H9 (cell line): ENCODE measurements around the gene PEPD. TPM values are rescaled to one million over a fixed set of nuclear protein-coding genes. Genes with fewer than 3 reads are reported as not detected.

Source experiments
- DNase-seq: peaks from one replicate; pipeline ENCODE4 v3.0.0-alpha.2; 2017
- H2AFZ ChIP-seq: one replicate; pipeline ENCODE4 v1.6.1; 2013; ENCODE audit warnings: mild to moderate bottlenecking, low read length, control low read depth, moderate library complexity
- H2AK5ac ChIP-seq: 2 replicates; pipeline ENCODE4 v1.6.1; 2013; ENCODE audit warnings: low read length, control low read depth, mixed read lengths; ENCODE audit not compliant: insufficient read length
- H2BK120ac ChIP-seq: one replicate; pipeline ENCODE4 v1.6.1; 2013; ENCODE audit warnings: low read depth, mild to moderate bottlenecking, low read length, control low read depth, inconsistent platforms; ENCODE audit not compliant: poor library complexity, severe bottlenecking
- H2BK12ac ChIP-seq: 2 replicates; pipeline ENCODE4 v1.6.1; 2013; ENCODE audit warnings: low read length, control low read depth, mixed read lengths, low read depth; ENCODE audit not compliant: insufficient read length
- H2BK15ac ChIP-seq: 2 replicates; pipeline ENCODE4 v1.6.1; 2013; ENCODE audit warnings: low read depth, low read length, control low read depth
- H2BK20ac ChIP-seq: one replicate; pipeline ENCODE4 v1.6.1; 2013; ENCODE audit warnings: low read depth, mild to moderate bottlenecking, low read length, control low read depth, inconsistent platforms; ENCODE audit not compliant: poor library complexity, severe bottlenecking
- H2BK5ac ChIP-seq: 2 replicates; pipeline ENCODE4 v1.6.1; 2013; ENCODE audit warnings: low read length, control low read depth, mixed read lengths; ENCODE audit not compliant: insufficient read length
- H3K14ac ChIP-seq: 2 replicates; pipeline ENCODE4 v1.6.1; 2013; ENCODE audit warnings: low read length, control low read depth; ENCODE audit not compliant: insufficient read depth
- H3K18ac ChIP-seq: 2 replicates; pipeline ENCODE4 v1.6.1; 2013; ENCODE audit warnings: low read depth, mild to moderate bottlenecking, mixed read lengths, low read length, control low read depth; ENCODE audit not compliant: insufficient read length
- H3K23ac ChIP-seq: 2 replicates; pipeline ENCODE4 v1.6.1; 2013; ENCODE audit warnings: low read length, control low read depth, mixed read lengths, low read depth; ENCODE audit not compliant: insufficient read length
- H3K23me2 ChIP-seq: 2 replicates; pipeline ENCODE4 v1.6.1; 2013; ENCODE audit warnings: low read depth, mild to moderate bottlenecking, mixed read lengths, low read length, control low read depth; ENCODE audit not compliant: insufficient read length, poor library complexity, severe bottlenecking
- H3K27ac ChIP-seq: 2 replicates; pipeline ENCODE4 v1.5.1; 2013; ENCODE audit warnings: low read length, control low read depth, mixed read lengths, low read depth; ENCODE audit not compliant: insufficient read length
- H3K27me3 ChIP-seq: 2 replicates; pipeline ENCODE4 v1.6.1; 2013; ENCODE audit warnings: low read length, control low read depth, inconsistent platforms; ENCODE audit not compliant: insufficient read depth
- H3K4ac ChIP-seq: 2 replicates; pipeline ENCODE4 v1.6.1; 2013; ENCODE audit warnings: low read depth, mild to moderate bottlenecking, control low read depth, inconsistent platforms, low read length, moderate library complexity
- H3K4me1 ChIP-seq: 2 replicates; pipeline ENCODE4 v1.6.1; 2013; ENCODE audit warnings: low read length, control low read depth, inconsistent platforms; ENCODE audit not compliant: insufficient read depth
- H3K4me2 ChIP-seq: 2 replicates; pipeline ENCODE4 v1.6.1; 2013; ENCODE audit warnings: low read length, control low read depth, mixed read lengths; ENCODE audit not compliant: insufficient read length, insufficient read depth
- H3K56ac ChIP-seq: 2 replicates; pipeline ENCODE4 v1.6.1; 2013; ENCODE audit warnings: low read depth, mild to moderate bottlenecking, mixed read lengths, low read length, control low read depth; ENCODE audit not compliant: insufficient read length
- H3K79me1 ChIP-seq: 2 replicates; pipeline ENCODE4 v1.6.1; 2013; ENCODE audit warnings: low read depth, mild to moderate bottlenecking, moderate library complexity, low read length, control low read depth, inconsistent platforms; ENCODE audit not compliant: insufficient read depth, poor library complexity, severe bottlenecking
- H3K79me2 ChIP-seq: 2 replicates; pipeline ENCODE4 v1.6.1; 2013; ENCODE audit warnings: low read length, control low read depth, inconsistent platforms; ENCODE audit not compliant: insufficient read depth
- H3K9ac ChIP-seq: 2 replicates; pipeline ENCODE4 v1.6.1; 2013; ENCODE audit warnings: low read length, control low read depth, mixed read lengths; ENCODE audit not compliant: insufficient read length; ENCODE audit errors: extremely low read depth
- H3K9me3 ChIP-seq: one replicate; pipeline ENCODE4 v1.6.1; 2013; ENCODE audit warnings: low read depth, low read length, inconsistent platforms; ENCODE audit not compliant: control insufficient read depth
- H3T11ph ChIP-seq: one replicate; pipeline ENCODE4 v1.6.1; 2013; ENCODE audit warnings: mild to moderate bottlenecking, low read length, control low read depth, inconsistent platforms
- H4K20me1 ChIP-seq: one replicate; pipeline ENCODE4 v1.6.1; 2013; ENCODE audit not compliant: control insufficient read depth, insufficient read length, insufficient read depth
- H4K5ac ChIP-seq: 2 replicates; pipeline ENCODE4 v1.6.1; 2013; ENCODE audit warnings: low read depth, mild to moderate bottlenecking, mixed read lengths, low read length, control low read depth; ENCODE audit not compliant: insufficient read length
- H4K8ac ChIP-seq: replicated peaks from 2 replicates; pipeline ENCODE4 v1.6.1; 2013; ENCODE audit warnings: low read length, control low read depth, mixed read lengths, low read depth; ENCODE audit not compliant: insufficient read length
- H4K91ac ChIP-seq: 2 replicates; pipeline ENCODE4 v1.6.1; 2013; ENCODE audit warnings: low read depth, mild to moderate bottlenecking, moderate library complexity, mixed read lengths, low read length, control low read depth; ENCODE audit not compliant: insufficient read length
- H3K27ac Mint-ChIP-seq, 3 experiments: 2 replicates in 2 of 3; 3 replicates in 1 of 3; pipeline ENCODE4 v1.8.0; 2020 to 2021; ENCODE audit warnings: mixed read lengths in 3 of 3, mild to moderate bottlenecking in 1 of 3, moderate library complexity in 1 of 3
- H3K27me3 Mint-ChIP-seq: 2 replicates; pipeline ENCODE4 v1.8.0; 2021; ENCODE audit warnings: low read depth, mild to moderate bottlenecking, moderate library complexity, mixed read lengths
- H3K36me3 Mint-ChIP-seq, 3 experiments: 2 replicates in 2 of 3; 3 replicates in 1 of 3; pipeline ENCODE4 v1.8.0; 2020 to 2021; ENCODE audit warnings: low read depth in 3 of 3, mixed read lengths in 3 of 3; ENCODE audit not compliant: insufficient read depth in 1 of 3
- H3K4me1 Mint-ChIP-seq, 2 experiments: 2 replicates each; pipeline ENCODE4 v1.8.0; 2020; ENCODE audit warnings: mixed read lengths in 2 of 2
- H3K4me3 Mint-ChIP-seq, 2 experiments: 2 replicates in 1 of 2; 3 replicates in 1 of 2; pipeline ENCODE4 v1.8.0; 2020 to 2021; ENCODE audit warnings: mild to moderate bottlenecking in 2 of 2, mixed read lengths in 2 of 2, moderate library complexity in 1 of 2
- H3K9me3 Mint-ChIP-seq, 2 experiments: 2 replicates in 1 of 2; 3 replicates in 1 of 2; pipeline ENCODE4 v1.8.0; 2020; ENCODE audit warnings: mild to moderate bottlenecking in 2 of 2, mixed read lengths in 2 of 2, moderate library complexity in 1 of 2
- CTCF ChIP-seq: fragments of 200-600 bp; sonication (generic); conservative IDR thresholded peaks from 3 replicates; pipeline ENCODE4 v1.8.0; 2021; ENCODE audit warnings: antibody characterized with exemption, mild to moderate bottlenecking
- WGBS: extraction: QIAGEN DNeasy Blood & Tissue Kit; methylation state at CpG from one replicate; pipeline ENCODE4 v1.1.7; 2013; ENCODE audit warnings: missing lambda C conversion rate, low lambda C conversion rate, mixed read lengths; ENCODE audit not compliant: insufficient read length; ENCODE audit errors: extremely low coverage; 5-methylcytosine and 5-hydroxymethylcytosine counted together
- total RNA-seq: library from RNA; stranded (reverse); gene quantifications from 2 replicates; pipeline ENCODE4 v1.2.1, GENCODE V29; 2021

The PEPD gene
- total RNA-seq, 1 experiment from 2014 or later = 52.8 TPM

- H2BK12ac ChIP-seq = no peak overlapping the region
- H3K4ac ChIP-seq = no peak overlapping the region
- Mint-ChIP-seq H3K4me3 (no peak overlapping the region), H3K27me3 (no peaks in the 10 kb centered on the region), H3K36me3 (peaks cover 11 to 24% (median 11%) of the 10 kb centered on the region in 3 experiments), H3K9me3 (peaks cover 0 to 2% of the 10 kb centered on the region in 2 experiments; a peak in 2 of 5 replicates), H3K27ac (no peak overlapping the region), H3K4me1 (no peaks in the 10 kb centered on the region)
- H2BK20ac ChIP-seq = no peak overlapping the region
- no peaks in the 10 kb centered on the region for H4K20me1 ChIP-seq
- H4K5ac ChIP-seq = no peak overlapping the region
- no peak overlapping the region for H3K56ac ChIP-seq
- no peak overlapping the region for H2AFZ ChIP-seq
- no peak overlapping the region for H3K14ac ChIP-seq
- no peaks in the 10 kb centered on the region for H3K79me2 ChIP-seq
- H4K91ac ChIP-seq = no peak overlapping the region
- no peak overlapping the region for H3K27ac ChIP-seq
- no peak overlapping the region for H2BK5ac ChIP-seq
- H3K18ac ChIP-seq = no peak overlapping the region
- no peak for TF ChIP-seq CTCF
- no peaks in the 10 kb centered on the region for H3K4me1 ChIP-seq
- DNase-seq = no peak
- no peaks in the 10 kb centered on the region for H3K9me3 ChIP-seq
- no peak overlapping the region for H3K4me2 ChIP-seq
- H2BK120ac ChIP-seq = no peak overlapping the region
- H3K27me3 ChIP-seq = no peaks in the 10 kb centered on the region
- no peak overlapping the region for H2AK5ac ChIP-seq
- no peak overlapping the region for H3T11ph ChIP-seq
- H4K8ac ChIP-seq = no peak overlapping the region
- H3K23ac ChIP-seq = no peak overlapping the region
- no peaks in the 10 kb centered on the region for H3K79me1 ChIP-seq
- WGBS = no CpG with 5 or more reads among the region's 3 CpGs
- H2BK15ac ChIP-seq = no peak overlapping the region
- no peak overlapping the region for H3K9ac ChIP-seq
- H3K23me2 ChIP-seq = no peaks in the 10 kb centered on the region
Measured at GRCh38 chr19:33482476-33482875, 39.1 kb downstream of the PEPD start.
